VCaP (cell line): ENCODE measurements around the gene SLC12A8.

Source experiments
- H3K27ac ChIP-seq: fragments of 450-650 bp; 2 replicates; pipeline ENCODE4 v1.5.1; 2017
- TF ChIP-seq, protein P1 (sequence below): fragments of 450-650 bp; conservative IDR thresholded peaks from 2 replicates; pipeline ENCODE4 v1.5.1; 2017; ENCODE audit warnings: mild to moderate bottlenecking, moderate library complexity

The SLC12A8 gene

GRCh38 chr3:125039131-125040100 is 173.1 kb downstream of the SLC12A8 start:
- TF ChIP-seq, protein P1, sequence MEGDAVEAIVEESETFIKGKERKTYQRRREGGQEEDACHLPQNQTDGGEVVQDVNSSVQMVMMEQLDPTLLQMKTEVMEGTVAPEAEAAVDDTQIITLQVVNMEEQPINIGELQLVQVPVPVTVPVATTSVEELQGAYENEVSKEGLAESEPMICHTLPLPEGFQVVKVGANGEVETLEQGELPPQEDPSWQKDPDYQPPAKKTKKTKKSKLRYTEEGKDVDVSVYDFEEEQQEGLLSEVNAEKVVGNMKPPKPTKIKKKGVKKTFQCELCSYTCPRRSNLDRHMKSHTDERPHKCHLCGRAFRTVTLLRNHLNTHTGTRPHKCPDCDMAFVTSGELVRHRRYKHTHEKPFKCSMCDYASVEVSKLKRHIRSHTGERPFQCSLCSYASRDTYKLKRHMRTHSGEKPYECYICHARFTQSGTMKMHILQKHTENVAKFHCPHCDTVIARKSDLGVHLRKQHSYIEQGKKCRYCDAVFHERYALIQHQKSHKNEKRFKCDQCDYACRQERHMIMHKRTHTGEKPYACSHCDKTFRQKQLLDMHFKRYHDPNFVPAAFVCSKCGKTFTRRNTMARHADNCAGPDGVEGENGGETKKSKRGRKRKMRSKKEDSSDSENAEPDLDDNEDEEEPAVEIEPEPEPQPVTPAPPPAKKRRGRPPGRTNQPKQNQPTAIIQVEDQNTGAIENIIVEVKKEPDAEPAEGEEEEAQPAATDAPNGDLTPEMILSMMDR, result no peak
- no peak overlapping the region for H3K27ac ChIP-seq

- TF ChIP-seq, protein P1, result no peak
- no peak overlapping the region for H3K27ac ChIP-seq
Observed at GRCh38 chr3:125037498-125038150, 174.9 kb downstream of the SLC12A8 start.

DNA sequence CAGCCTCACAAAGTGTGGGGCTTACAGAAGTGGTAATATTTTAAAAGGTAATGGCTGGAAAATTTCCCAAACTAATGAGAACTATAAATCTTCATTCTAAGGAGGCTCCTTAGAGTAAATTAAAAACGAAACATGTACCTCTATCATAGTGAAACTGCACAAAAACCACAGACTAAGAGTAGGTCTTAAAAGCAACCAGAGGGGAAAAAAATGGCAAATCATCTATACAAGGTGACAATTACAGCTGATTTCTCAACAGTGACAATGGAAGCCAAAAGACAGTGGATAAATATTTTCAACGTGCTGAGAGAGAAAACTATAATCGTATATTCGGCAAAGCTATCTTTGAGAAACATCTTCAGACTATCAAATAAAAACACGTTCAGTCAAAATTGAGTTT is 177.3 kb downstream of the SLC12A8 start:
- TF ChIP-seq, protein P1, result no peak
- H3K27ac ChIP-seq, result no peak overlapping the region

- no peak overlapping the region for H3K27ac ChIP-seq
Observed at GRCh38 chr3:125033616-125034015, 178.9 kb downstream of the SLC12A8 start.

DNA sequence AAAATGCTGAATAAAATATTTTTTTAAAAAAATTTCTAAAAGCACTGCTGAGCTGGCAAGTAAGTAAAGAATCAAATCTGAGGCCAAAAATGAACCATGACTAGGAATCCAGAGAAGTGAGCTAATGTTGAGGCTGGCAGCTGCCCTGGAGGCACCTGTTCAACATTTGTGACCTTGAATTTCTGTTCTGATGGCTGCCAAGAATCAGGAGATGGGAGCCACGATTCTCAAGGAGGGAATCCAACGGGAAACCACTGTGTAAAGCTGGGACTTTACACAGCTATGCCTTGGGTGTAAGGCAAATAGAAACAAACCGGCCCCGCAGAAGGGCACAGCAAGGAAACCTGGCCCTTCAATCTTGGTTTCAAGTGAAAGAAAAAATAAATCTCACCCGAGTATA is 179.4 kb downstream of the SLC12A8 start:
- TF ChIP-seq, protein P1, result no peak
- peak overlapping the region; percentile 32; the same call in 1 of the 2 replicates for H3K27ac ChIP-seq

More at GRCh38 chr3:125033616-125034015, 178.9 kb downstream of the SLC12A8 start:
- TF ChIP-seq, protein P1, result no peak

GRCh38 chr3:125032683-125033082 is 179.9 kb downstream of the SLC12A8 start:
- H3K27ac ChIP-seq, result peak overlapping the region; percentile 32; the same call in 1 of the 2 replicates
- TF ChIP-seq, protein P1, result no peak
